Choroid plexus epithelial cell (primary cell): Measurements from ENCODE around the gene TRAPPC6A.
A peak's percentile ranks its signal among the peaks of the same experiment; 100 is the strongest.

Experiments
- DNase-seq: peaks from one replicate; pipeline ENCODE4 v3.0.0-alpha.2; 2010; ENCODE audit warnings: low read depth
- H3K4me3 ChIP-seq: 2 replicates; pipeline ENCODE4 v1.5.1; 2011; ENCODE audit warnings: low read depth, mild to moderate bottlenecking, control low read depth, low read length, moderate library complexity
- CTCF ChIP-seq: conservative IDR thresholded peaks from 2 replicates; pipeline ENCODE4 v1.5.1; 2011; ENCODE audit warnings: low read depth, mild to moderate bottlenecking, control low read depth, inconsistent platforms, low read length, moderate library complexity

Gene TRAPPC6A, protein sequence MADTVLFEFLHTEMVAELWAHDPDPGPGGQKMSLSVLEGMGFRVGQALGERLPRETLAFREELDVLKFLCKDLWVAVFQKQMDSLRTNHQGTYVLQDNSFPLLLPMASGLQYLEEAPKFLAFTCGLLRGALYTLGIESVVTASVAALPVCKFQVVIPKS

GRCh38 chr19:45177817-45178261 lies at the start of gene TRAPPC6A:
TSS of gene TRAPPC6A (minus strand) at chr19:45178237. CDS start at chr19:45178218, 19 bp downstream.
- TF ChIP-seq CTCF: no peak
- peak within 1 kb of the TSS; percentile 99 for H3K4me3 ChIP-seq
- peak; percentile 53 for DNase-seq

DNA sequence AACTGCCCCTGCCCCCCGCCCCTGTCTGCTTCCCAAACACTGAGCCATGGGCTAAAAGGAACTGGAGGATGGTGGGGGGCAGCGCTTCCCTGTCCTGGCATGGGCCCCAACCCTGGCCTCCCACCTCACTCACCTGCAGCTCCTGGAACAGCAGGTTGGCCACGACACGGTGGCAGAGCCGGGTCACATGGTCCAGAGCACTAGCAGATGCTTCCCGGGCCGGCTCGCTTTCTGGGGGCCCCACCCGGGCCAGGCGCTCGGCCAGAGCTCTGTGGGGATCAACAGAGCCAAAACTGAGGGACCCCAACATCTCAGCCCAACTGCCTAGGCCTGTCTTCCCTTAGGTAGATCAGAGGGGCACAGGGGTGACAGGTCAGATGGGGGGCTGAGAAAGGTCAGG lies 46.6 kb upstream of the TRAPPC6A start:
- TF ChIP-seq CTCF: no peak
- no peak overlapping the region for H3K4me3 ChIP-seq
- DNase-seq: no peak

DNA sequence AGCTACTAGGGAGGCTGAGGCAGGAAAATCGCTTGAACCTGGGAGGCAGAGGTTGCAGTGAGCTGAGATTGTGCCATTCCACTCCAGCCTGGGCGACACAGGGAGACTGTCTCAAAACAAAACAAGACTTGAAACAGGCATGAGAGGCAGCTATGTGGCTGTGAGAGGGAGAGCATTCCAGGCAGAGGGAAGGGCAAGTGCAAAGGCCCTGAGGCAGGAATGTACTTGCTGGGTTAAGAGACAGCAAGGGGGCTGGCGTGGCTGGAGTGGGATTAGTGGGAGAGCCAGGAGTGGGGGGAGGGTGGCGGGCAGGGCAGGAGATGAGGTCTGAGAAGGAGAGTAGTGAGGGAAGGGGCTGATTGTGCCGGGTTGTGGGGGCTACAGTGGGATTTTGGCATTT lies 45.8 kb upstream of the TRAPPC6A start:
- H3K4me3 ChIP-seq: no peak overlapping the region
- TF ChIP-seq CTCF: no peak
- DNase-seq: no peak

- DNase-seq: no peak
- TF ChIP-seq CTCF: no peak
- no peak overlapping the region for H3K4me3 ChIP-seq
These were observed 44.7 kb upstream of the TRAPPC6A start for GRCh38 chr19:45222724-45223123.

GRCh38 chr19:45218911-45219743 lies 41.1 kb upstream of the TRAPPC6A start:
- peak; percentile 4 for DNase-seq
- no peak overlapping the region for H3K4me3 ChIP-seq
- no peak for TF ChIP-seq CTCF

GRCh38 chr19:45218426-45218825 lies 40.4 kb upstream of the TRAPPC6A start:
- DNase-seq: no peak
- TF ChIP-seq CTCF: no peak

More at GRCh38 chr19:45218426-45218825, 40.4 kb upstream of the TRAPPC6A start:
- H3K4me3 ChIP-seq: no peak overlapping the region
